Neural crest cell (in vitro differentiated cells): ENCODE results near the gene NEURL2. TPM values are rescaled to one million over a fixed set of nuclear protein-coding genes. Genes with fewer than 3 reads are reported as not detected.

Experiments
- DNase-seq: peaks from one replicate; pipeline ENCODE4 v3.0.0; 2021; ENCODE audit warnings: low read depth, mixed read lengths, low spot score
- H3K27ac Mint-ChIP-seq: one replicate; pipeline ENCODE4 v1.8.0; 2021; ENCODE audit warnings: mild to moderate bottlenecking, mixed read lengths; ENCODE audit not compliant: unreplicated experiment
- H3K27me3 Mint-ChIP-seq: 2 replicates; pipeline ENCODE4 v1.8.0; 2021; ENCODE audit warnings: low read depth, mild to moderate bottlenecking, mixed read lengths
- H3K36me3 Mint-ChIP-seq: 2 replicates; pipeline ENCODE4 v1.8.0; 2021; ENCODE audit warnings: low read depth, mild to moderate bottlenecking, mixed read lengths
- H3K4me1 Mint-ChIP-seq: 2 replicates; pipeline ENCODE4 v1.8.0; 2021; ENCODE audit warnings: mixed read lengths
- H3K4me3 Mint-ChIP-seq: one replicate; pipeline ENCODE4 v1.8.0; 2021; ENCODE audit warnings: mild to moderate bottlenecking, mixed read lengths
- H3K9me3 Mint-ChIP-seq: 2 replicates; pipeline ENCODE4 v1.8.0; 2021; ENCODE audit warnings: mixed read lengths
- CTCF ChIP-seq: fragments of 200-600 bp; sonication (generic); conservative IDR thresholded peaks from 2 replicates; pipeline ENCODE4 v1.5.0; 2021; ENCODE audit warnings: antibody characterized with exemption, mild to moderate bottlenecking
- total RNA-seq: library from RNA; stranded (reverse); gene quantifications from 2 replicates; pipeline ENCODE4 v1.2.1, GENCODE V29; 2021

Gene NEURL2
- total RNA-seq, 1 donor from 2014 or later: 3.5 TPM

- Mint-ChIP-seq H3K9me3 (no peaks in the 10 kb centered on the region), H3K4me1 (peaks cover 10% of the 10 kb centered on the region), H3K27me3 (peaks cover 4% of the 10 kb centered on the region), H3K27ac (no peak overlapping the region), H3K36me3 (no peaks in the 10 kb centered on the region), H3K4me3 (no peak overlapping the region)
- no peak for DNase-seq
- no peak for TF ChIP-seq CTCF
Measured at GRCh38 chr20:45897289-45897688, 6.3 kb upstream of the NEURL2 start.

- Mint-ChIP-seq H3K9me3 (no peaks in the 10 kb centered on the region), H3K27me3 (peaks cover 6% of the 10 kb centered on the region), H3K4me1 (peaks cover 14% of the 10 kb centered on the region), H3K27ac (no peak overlapping the region), H3K4me3 (no peak overlapping the region), H3K36me3 (no peaks in the 10 kb centered on the region)
- no peak for TF ChIP-seq CTCF
- no peak for DNase-seq
Measured at GRCh38 chr20:45896641-45897161, 5.7 kb upstream of the NEURL2 start.

DNA sequence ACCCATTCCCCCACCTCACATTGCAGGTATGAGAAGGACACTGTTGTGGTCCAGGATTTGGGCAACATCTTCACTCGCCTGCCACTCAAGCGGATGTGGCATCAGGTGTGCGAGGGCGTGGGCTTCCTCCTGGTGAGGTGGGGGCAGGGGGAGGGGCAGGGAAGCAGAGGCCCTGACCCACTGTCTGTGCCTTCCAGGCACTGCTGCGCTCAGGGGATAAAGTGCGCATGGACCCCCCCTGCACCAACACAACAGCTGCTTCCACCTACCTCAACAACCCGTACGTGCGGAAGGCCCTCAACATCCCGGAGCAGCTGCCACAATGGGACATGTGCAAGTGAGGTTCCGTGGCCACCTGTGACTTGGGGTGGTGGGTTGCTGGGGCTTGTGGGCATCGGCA lies 3.8 kb upstream of the NEURL2 start:
- Mint-ChIP-seq H3K27me3 (peaks cover 14% of the 10 kb centered on the region), H3K9me3 (no peaks in the 10 kb centered on the region), H3K4me1 (peaks cover 23% of the 10 kb centered on the region), H3K27ac (no peak overlapping the region), H3K4me3 (peak overlapping the region; percentile 49), H3K36me3 (no peaks in the 10 kb centered on the region)
- no peak for DNase-seq
- TF ChIP-seq CTCF: no peak

- H3K36me3 Mint-ChIP-seq: no peaks in the 10 kb centered on the region
- peaks cover 24% of the 10 kb centered on the region for H3K4me1 Mint-ChIP-seq
- H3K27me3 Mint-ChIP-seq: peaks cover 14% of the 10 kb centered on the region
- H3K27ac Mint-ChIP-seq: no peak overlapping the region
- no peak for TF ChIP-seq CTCF
- H3K4me3 Mint-ChIP-seq: peak overlapping the region; percentile 97
- DNase-seq: no peak
- H3K9me3 Mint-ChIP-seq: no peaks in the 10 kb centered on the region
Measured at GRCh38 chr20:45893831-45894230, 2.8 kb upstream of the NEURL2 start.

- Mint-ChIP-seq H3K27ac (no peak overlapping the region), H3K36me3 (no peaks in the 10 kb centered on the region), H3K4me1 (peaks cover 24% of the 10 kb centered on the region), H3K9me3 (no peaks in the 10 kb centered on the region), H3K4me3 (peak overlapping the region; percentile 97), H3K27me3 (peaks cover 14% of the 10 kb centered on the region)
- TF ChIP-seq CTCF: no peak
- DNase-seq: no peak
Measured at GRCh38 chr20:45892828-45893500, 2.0 kb upstream of the NEURL2 start.
